ENCODE measurements around the gene NHSL1. TPM values are rescaled to one million over a fixed set of nuclear protein-coding genes. Genes with fewer than 3 reads are reported as not detected.

NHSL1 gene
- total RNA-seq, 2 experiments from 2014 or later: 2.7 to 10.6 TPM

DNA sequence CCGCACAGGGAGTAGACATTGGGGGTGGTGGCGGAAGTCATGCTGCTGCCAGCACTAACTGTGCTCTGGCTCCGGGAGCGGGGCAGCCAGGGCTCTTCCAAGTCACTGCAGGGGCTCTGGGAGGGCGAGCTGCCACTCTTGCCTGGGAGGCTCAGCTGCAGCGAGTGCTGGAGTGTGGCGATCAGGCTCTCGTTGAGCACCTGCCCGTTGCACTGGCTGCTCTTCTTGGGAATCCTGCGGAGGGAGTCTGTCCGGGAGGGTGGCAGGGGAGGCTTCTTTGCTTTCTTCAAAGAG is 67.3 kb downstream of the NHSL1 start:
- H2AFZ ChIP-seq (ENCODE audit: low read length): no peak overlapping the region
- H3K4me2 ChIP-seq (ENCODE audit: low read length): no peak overlapping the region
- H3K9me2 ChIP-seq (ENCODE audit: insufficient read depth, low read length): no peaks in the 10 kb centered on the region
- DNase-seq (ENCODE audit: low spot score): no peak
- H3K36me3 ChIP-seq (ENCODE audit: insufficient read depth, low read length): no peaks in the 10 kb centered on the region
- no peak for TF ChIP-seq EZH2phosphoT487 (IDR thresholded peaks at IDR 0.05; ENCODE audit: borderline replicate concordance, low read depth, low read length)
- TF ChIP-seq, protein P1, sequence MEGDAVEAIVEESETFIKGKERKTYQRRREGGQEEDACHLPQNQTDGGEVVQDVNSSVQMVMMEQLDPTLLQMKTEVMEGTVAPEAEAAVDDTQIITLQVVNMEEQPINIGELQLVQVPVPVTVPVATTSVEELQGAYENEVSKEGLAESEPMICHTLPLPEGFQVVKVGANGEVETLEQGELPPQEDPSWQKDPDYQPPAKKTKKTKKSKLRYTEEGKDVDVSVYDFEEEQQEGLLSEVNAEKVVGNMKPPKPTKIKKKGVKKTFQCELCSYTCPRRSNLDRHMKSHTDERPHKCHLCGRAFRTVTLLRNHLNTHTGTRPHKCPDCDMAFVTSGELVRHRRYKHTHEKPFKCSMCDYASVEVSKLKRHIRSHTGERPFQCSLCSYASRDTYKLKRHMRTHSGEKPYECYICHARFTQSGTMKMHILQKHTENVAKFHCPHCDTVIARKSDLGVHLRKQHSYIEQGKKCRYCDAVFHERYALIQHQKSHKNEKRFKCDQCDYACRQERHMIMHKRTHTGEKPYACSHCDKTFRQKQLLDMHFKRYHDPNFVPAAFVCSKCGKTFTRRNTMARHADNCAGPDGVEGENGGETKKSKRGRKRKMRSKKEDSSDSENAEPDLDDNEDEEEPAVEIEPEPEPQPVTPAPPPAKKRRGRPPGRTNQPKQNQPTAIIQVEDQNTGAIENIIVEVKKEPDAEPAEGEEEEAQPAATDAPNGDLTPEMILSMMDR (conservative IDR thresholded peaks at IDR 0.05; ENCODE audit: low read length): no peak
- ChIA-PET POLR2A (no interaction called here), CTCF (ENCODE audit: unreplicated experiment) (no interaction called here)
- intact Hi-C loops (cut with micrococcal nuclease; ENCODE audit: unreplicated experiment): no loop called here
- no peaks in the 10 kb centered on the region for H3K4me1 ChIP-seq (ENCODE audit: insufficient read depth, low read length, poor library complexity, severe bottlenecking)
- no peak overlapping the region for H3K4me3 ChIP-seq (ENCODE audit: low read depth, low read length, poor library complexity, severe bottlenecking)
- H3K27ac ChIP-seq (ENCODE audit: low read depth, low read length, poor library complexity, severe bottlenecking): no peak overlapping the region
- no TSS peak for BruUV-seq (replicated peaks)
- H3K9me3 ChIP-seq (ENCODE audit: low read length): no peaks in the 10 kb centered on the region
- H4K20me1 ChIP-seq (ENCODE audit: insufficient read depth, low read length): no peaks in the 10 kb centered on the region
- no peaks in the 10 kb centered on the region for H3K79me2 ChIP-seq (ENCODE audit: insufficient read depth, low read depth, low read length)

DNA sequence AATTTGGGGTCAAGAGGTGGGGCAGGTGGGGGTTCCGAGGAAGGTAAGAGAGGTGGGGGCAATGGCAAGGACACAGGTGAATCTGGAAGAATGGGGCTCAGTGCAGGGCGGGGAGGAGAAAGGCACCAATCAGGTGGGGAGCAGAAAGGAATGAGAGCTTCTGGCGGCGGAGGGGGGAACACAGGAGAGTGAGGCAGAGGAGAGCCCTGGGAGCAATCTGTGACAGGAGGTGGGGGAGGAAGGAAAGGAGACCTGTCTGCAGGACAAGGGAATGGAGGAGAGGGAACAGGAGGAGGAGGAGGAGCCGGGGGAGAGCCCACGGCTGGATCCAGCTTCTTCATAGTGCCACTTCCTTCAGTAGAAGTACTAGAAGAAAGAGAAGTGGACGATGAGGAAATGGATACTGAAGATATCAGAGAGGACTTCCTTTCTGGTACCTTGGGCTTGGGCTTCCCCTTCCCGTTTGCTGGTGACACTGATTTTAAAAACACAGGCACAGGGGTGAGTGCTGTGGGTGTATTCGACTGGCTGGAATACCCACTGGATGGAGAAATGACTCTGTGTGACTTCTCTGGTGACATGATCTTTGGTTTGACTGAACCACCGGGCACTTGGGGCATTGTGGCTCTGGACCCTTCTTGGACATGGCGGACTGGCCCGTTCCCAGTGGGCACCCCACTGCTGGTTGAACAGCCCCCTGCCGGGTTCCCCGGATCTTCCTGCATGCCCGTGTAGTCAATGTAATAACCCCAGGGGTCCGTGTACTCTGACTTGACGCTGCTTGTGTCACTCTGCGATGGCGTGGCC is 67.8 kb downstream of the NHSL1 start:
- no peaks in the 10 kb centered on the region for H3K4me1 ChIP-seq (ENCODE audit: insufficient read depth, low read length, poor library complexity, severe bottlenecking)
- H3K36me3 ChIP-seq (ENCODE audit: insufficient read depth, low read length): no peaks in the 10 kb centered on the region

More for the DNA sequence above, 67.8 kb downstream of the NHSL1 start:
- no peaks in the 10 kb centered on the region for H3K9me2 ChIP-seq (ENCODE audit: insufficient read depth, low read length)
- intact Hi-C loops (cut with micrococcal nuclease; ENCODE audit: unreplicated experiment): no loop called here
- H2AFZ ChIP-seq (ENCODE audit: low read length): no peak overlapping the region
- CTCF ChIA-PET (ENCODE audit: unreplicated experiment): no interaction called here
- no peaks in the 10 kb centered on the region for H4K20me1 ChIP-seq (ENCODE audit: insufficient read depth, low read length)
- DNase-seq (ENCODE audit: low spot score): no peak
- POLR2A ChIA-PET: interaction anchor here (1.2 kb wide), 1 partner anchor 8 kb away, joined by 3 read pairs; no protein-coding TSS in a partner anchor
- TF ChIP-seq, protein P1 (conservative IDR thresholded peaks at IDR 0.05; ENCODE audit: low read length): no peak
- TF ChIP-seq EZH2phosphoT487 (IDR thresholded peaks at IDR 0.05; ENCODE audit: borderline replicate concordance, low read depth, low read length): no peak
- no peaks in the 10 kb centered on the region for H3K79me2 ChIP-seq (ENCODE audit: insufficient read depth, low read depth, low read length)
- H3K4me2 ChIP-seq (ENCODE audit: low read length): no peak overlapping the region
- H3K27ac ChIP-seq (ENCODE audit: low read depth, low read length, poor library complexity, severe bottlenecking): no peak overlapping the region
- no TSS peak for BruUV-seq (replicated peaks)
- H3K9me3 ChIP-seq (ENCODE audit: low read length): no peaks in the 10 kb centered on the region
- H3K4me3 ChIP-seq (ENCODE audit: low read depth, low read length, poor library complexity, severe bottlenecking): no peak overlapping the region
